DMS 273 (cell line): ENCODE results near the gene COX7B.
A peak's percentile ranks its signal among the peaks of the same experiment; 100 is the strongest.
"Not testable (repeated sequence)": the region's sequence is repeated elsewhere in the genome, so short reads cannot be mapped to it uniquely, and the experiment has no call there.

Source experiments
- DNase-seq: peaks from one replicate; lab custom pipeline; 2025; ENCODE audit not compliant: unreplicated experiment; lab: John Stamatoyannopoulos, UW

COX7B gene, protein sequence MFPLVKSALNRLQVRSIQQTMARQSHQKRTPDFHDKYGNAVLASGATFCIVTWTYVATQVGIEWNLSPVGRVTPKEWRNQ

GRCh38 chrX:77899081-77899828 is at the start of gene COX7B:
Gene COX7B, plus strand, starts transcription at chrX:77899468. Its CDS starts 86 bp downstream, at chrX:77899554.
- peak; percentile 99 for DNase-seq

- DNase-seq, result no peak
Observed at GRCh38 chrX:77875372-77875771, 23.9 kb upstream of the COX7B start.

DNA sequence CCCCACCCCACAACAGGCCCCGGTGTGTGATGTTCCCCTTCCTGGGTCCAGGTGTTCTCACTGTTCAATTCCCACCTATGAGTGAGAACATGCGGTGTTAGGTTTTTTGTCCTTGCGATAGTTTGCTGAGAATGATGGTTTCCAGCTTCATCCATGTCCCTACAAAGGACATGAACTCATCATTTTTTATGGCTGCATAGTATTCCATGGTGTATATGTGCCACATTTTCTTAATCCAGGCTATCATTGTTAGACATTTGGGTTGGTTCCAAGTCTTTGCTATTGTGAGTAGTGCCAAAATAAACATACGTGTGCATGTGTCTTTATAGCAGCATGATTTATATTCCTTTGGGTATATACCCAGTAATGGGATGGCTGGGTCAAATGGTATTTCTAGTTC is 17.9 kb upstream of the COX7B start:
- not testable (repeated sequence) for DNase-seq

GRCh38 chrX:77892887-77893286 is 6.4 kb upstream of the COX7B start:
- DNase-seq, result no peak

DNA sequence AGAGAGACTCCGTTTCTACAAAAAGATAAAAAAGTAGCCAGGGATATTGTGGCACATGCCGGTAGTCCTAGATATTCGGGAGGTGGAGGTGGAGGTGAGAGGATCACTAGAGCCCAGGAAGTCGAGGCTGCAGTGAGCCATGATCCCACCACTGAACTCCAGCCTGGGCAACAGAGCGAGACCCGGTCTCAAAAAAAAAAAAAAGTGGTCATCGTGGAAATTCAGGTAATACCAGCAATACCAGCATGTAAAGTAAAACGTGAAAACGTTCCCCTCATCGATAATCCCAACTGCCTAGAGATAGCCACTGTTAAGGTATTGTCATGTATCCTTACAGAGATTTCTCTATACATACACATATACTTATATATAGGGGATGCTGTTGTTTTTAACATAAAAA is 5.6 kb upstream of the COX7B start:
- DNase-seq, result no peak

GRCh38 chrX:77894921-77895886 is 4.1 kb upstream of the COX7B start, which contains the start of gene MAGT1:
Gene MAGT1, minus strand, starts transcription at chrX:77895435. Its CDS starts 25 bp downstream, at chrX:77895410.
- peak; percentile 99 for DNase-seq

GRCh38 chrX:77900688-77901087 is 1.4 kb downstream of the COX7B start:
- peak; percentile 15 for DNase-seq

DNA sequence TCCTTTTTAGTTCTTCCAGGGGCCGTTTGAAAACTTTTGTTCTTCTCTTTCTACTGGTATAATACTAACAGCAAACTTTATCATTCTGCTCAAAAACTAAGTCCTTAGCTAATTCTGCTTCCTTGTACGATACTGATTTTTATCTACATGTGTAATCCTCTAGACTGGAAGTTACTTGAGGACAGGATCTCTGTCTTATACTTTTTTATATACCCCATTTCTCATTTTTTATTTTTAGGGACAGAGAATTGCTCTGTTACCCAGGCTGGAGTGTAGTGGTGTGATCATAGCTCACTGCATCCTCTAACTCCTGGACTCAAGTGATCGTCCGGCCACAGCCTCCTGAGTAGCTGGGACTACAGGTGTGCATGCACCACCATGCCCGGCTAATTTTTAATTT is 2.2 kb downstream of the COX7B start:
- no peak for DNase-seq

GRCh38 chrX:77910108-77910840 is 11.0 kb downstream of the COX7B start, which contains the start of gene ATP7A:
Gene ATP7A, plus strand, starts transcription at chrX:77910693. Its CDS starts 60,949 bp downstream, at chrX:77971642.
- DNase-seq, result peak; percentile 96

GRCh38 chrX:77917294-77917933 is 18.1 kb downstream of the COX7B start:
- DNase-seq, result no peak

DNA sequence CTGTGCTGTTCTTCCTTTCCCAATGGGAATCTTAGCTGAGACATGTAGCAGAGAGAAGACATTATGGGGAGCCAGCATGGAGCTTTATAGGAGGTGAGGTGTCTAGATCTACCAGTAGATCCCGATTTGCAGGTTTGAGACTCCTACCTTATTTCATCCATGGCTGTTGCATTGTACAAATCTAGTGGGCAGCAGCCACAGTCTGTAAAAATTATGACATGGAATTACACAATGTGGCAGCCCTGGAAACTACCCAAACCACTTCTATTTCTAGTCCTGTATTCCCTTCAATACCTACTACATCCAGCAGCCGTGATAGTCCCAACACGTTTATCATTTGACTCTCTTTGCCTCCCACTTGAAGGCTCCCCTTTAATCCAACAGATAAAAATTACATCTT is 19.3 kb downstream of the COX7B start:
- DNase-seq, result no peak

DNA sequence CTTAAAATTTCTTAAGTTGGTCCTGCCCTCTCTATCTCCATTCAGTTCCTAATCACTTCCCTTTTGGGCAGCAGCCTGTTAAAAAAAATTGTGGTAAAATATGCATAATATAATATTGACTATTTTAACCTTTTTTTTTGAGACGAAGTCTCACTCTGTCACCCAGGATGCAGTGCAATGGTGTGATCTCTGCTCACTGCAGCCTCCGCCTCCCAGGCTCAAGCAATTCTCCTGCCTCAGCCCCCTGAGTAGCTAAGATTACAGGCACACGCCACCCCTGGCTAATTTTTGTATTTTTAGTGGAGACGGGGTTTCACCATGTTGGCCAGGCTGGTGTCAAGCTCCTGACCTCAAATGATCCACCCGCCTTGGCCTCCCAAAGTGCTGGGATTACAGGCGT is 20.1 kb downstream of the COX7B start:
- DNase-seq, result not testable (repeated sequence)

DNA sequence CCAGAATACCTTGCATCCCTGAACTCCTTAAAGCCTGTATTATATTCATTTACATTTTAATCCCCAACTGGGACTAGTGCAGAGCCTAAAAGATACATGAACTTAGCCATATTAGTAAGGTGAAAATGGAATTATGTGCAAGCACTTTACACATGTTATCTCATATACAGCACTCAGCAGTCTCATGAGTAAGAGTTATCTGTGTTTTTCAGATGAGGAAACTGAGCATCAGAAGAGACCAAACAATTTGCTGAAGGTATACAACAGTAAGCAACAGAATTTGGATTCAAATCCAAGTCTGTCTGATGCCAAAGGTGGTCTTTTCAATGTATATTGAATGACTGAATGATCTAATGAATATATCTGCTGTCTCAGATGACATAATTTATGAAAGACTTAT is 23.5 kb downstream of the COX7B start:
- DNase-seq, result no peak

DNA sequence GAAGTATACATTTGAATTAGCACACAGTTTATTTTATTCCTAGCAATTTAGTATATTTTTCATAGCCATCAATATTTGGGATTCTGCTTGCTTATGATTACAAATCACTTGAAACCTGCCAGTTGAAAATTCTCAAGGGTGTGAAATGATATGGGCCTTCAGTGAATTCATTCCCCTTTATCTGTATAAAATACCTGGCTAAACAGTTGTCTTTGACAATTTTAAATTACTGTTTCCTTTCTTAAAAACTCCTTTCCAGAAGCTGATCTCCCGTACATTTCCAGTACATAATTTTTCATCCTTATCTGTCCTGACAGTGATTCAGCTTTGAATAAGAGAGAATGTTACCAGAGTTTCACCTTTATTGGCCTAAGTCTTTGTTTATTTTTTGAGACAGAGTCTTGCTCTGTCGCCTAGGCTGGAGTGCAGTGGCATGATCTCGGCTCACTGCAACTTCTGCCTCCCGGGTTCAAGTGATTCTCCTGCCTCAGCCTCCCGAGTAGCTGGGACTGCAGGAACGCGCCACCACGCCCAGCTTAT is 25.1 kb downstream of the COX7B start:
- DNase-seq, result no peak

DNA sequence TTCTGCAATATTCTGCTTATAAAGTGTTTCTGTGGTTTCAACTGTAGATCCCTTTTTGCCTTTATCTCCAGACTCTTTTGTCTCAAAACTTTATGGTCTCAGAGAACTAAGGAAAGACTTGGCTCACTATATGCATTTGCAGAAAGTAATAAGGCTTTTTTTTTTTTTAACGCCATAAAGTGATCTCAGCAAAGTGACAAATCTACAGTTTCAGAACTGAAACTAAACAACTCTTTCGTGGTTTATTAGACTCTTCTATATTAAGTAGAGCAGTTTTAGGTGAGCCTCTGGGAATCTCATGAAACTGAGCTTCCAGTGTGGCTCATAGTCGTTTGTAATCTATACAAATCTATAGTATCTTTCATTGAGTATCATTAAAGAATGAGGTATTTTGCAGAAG is 26.5 kb downstream of the COX7B start:
- no peak for DNase-seq

DNA sequence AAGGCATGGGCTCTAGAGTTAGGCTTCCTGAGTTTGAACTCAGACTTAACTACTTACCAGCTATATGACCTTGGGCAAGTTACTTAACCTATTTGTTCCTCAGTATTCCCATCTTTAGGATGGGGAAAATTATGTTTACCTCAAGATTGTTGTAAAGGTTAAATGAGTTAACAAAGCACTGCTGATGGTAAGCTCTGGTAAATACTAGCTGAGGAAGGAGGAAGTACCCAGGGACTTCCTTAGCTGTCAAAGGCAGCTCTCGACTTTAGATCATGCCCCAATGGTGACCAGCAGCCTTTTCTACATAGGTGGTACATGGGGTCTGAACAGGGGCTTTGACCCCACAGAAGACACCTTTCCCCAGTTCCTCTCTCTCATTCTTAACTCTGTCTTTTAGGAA is 31.3 kb downstream of the COX7B start:
- no peak for DNase-seq

- DNase-seq, result no peak
Observed at GRCh38 chrX:77935886-77936285, 36.6 kb downstream of the COX7B start.

DNA sequence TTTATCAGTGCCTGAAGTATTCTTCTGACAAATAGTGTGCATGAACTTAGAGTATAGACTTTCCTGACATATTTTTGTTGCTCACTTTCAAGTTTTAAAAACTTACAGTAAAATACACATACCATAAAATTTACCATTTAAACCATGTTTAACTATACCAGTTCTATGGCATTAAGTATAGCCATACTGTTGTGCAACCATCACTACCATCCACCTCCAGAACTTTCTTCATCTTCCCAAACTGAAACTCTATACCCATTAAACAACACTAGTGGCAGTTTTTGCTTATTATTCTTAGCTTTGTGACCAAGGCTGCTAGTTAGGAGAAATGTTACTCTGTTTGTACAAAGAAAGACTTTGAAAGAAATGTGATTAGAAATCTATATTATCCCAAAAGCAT is 37.0 kb downstream of the COX7B start:
- DNase-seq, result no peak

DNA sequence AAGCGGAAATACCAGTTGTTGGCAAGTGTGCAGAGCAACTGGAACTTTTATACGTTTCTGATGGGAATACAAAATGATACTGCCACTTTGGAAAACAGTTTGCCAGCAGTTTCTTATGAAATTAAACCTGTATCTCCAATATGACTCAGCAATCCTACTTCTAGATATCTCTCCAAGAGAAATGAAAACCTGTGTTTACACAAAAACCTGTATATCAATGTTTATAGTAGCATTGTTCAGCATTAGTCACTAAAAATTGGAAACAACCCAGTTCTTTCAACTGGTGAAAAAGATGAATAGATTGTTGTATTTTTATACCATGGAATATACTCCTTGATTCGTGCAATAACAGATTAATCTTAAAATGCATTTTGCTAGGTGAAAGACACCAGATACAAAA is 38.0 kb downstream of the COX7B start:
- DNase-seq, result no peak

DNA sequence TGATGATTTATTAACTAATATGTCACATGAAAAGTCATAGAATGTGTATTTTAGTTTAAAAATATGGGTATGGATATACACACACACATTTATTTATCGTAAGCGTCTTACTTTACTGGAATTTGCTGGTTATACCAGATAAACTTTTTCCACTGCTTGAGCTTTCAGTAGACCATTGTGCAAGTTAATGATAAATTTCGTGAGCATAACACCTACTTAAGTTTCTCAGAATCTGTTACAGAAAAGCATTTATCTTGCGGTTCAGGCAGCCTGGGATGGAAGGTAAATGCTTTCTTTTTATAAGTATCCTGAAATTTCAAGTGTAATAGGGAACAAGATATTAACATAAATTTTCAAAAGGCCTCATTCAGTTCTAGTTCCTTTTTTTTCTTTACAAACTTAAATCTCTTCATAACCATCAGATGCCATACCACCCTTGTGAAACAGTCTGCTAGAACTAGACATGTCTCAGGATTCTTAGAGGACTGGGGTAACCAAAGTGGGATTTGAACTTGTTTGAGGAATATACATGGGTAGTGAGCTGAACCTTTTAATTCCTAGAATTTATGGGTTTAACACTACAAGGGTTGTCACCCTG is 38.9 kb downstream of the COX7B start:
- DNase-seq, result no peak
